Endometrium (tissue), 2 donors: ENCODE results near the gene SYNGR3.
"Not testable (repeated sequence)": the region's sequence is repeated elsewhere in the genome, so short reads cannot be mapped to it uniquely, and the experiment has no call there.

Source experiments
- FAIRE-seq: peaks from 2 replicates; lab custom pipeline; 2012; peaks lifted over from hg19 to GRCh38; lab: Jason Lieb, UNC
- donor health status: control.
- donor health status: control.

Gene SYNGR3

GRCh38 chr16:2029350-2029749 is 39.6 kb downstream of the SYNGR3 start:
- FAIRE-seq, result no peak

- no peak for FAIRE-seq
Measured at GRCh38 chr16:2030036-2030435, 40.3 kb downstream of the SYNGR3 start.

- FAIRE-seq, result no peak
Measured at GRCh38 chr16:2031081-2031577, 41.4 kb downstream of the SYNGR3 start.

- FAIRE-seq, result no peak
Measured at GRCh38 chr16:2032285-2033056, 42.7 kb downstream of the SYNGR3 start.

GRCh38 chr16:2033057-2033908 is 43.5 kb downstream of the SYNGR3 start:
- no peak for FAIRE-seq

GRCh38 chr16:2033909-2034695 is 44.3 kb downstream of the SYNGR3 start:
- not testable (repeated sequence) for FAIRE-seq

- FAIRE-seq, result no peak
Measured at GRCh38 chr16:2034696-2035430, 45.1 kb downstream of the SYNGR3 start.

- no peak for FAIRE-seq
Measured at GRCh38 chr16:2035431-2036199, 45.8 kb downstream of the SYNGR3 start.

GRCh38 chr16:2036200-2036966 is 46.6 kb downstream of the SYNGR3 start:
- FAIRE-seq, result no peak

GRCh38 chr16:2037115-2037514 is 47.3 kb downstream of the SYNGR3 start:
- no peak for FAIRE-seq

- no peak for FAIRE-seq
Measured at GRCh38 chr16:2037647-2038381, 48.0 kb downstream of the SYNGR3 start.

- FAIRE-seq, result no peak
Measured at GRCh38 chr16:2038382-2039231, 48.8 kb downstream of the SYNGR3 start.

GRCh38 chr16:2039274-2040031 is 49.7 kb downstream of the SYNGR3 start:
- FAIRE-seq, result peak; percentile 72

- no peak for FAIRE-seq
Measured at GRCh38 chr16:2040041-2040786, 50.4 kb downstream of the SYNGR3 start.

GRCh38 chr16:2040787-2041522 is 51.2 kb downstream of the SYNGR3 start:
- no peak for FAIRE-seq
